Right cardiac atrium (tissue), 5 donors: ENCODE data around the gene LRRC57. TPM values are rescaled to one million over a fixed set of nuclear protein-coding genes. Genes with fewer than 3 reads are reported as not detected.
A peak's percentile ranks its signal among the peaks of the same experiment; 100 is the strongest.

ENCODE experiments used
- ATAC-seq, 2 donors: fragments of 200-7000 bp; cut with Tn5 transposase; one replicate each; pipeline versions ENCODE4 v1.8.0 to v1.9.1; 2020; ENCODE audit warnings: moderate library complexity in 2 of 2, mild to moderate bottlenecking in 1 of 2
- DNase-seq, 3 donors: peaks; one replicate each; pipeline ENCODE4 v3.0.0-alpha.2; 2020
- H3K27ac ChIP-seq: one replicate; pipeline ENCODE4 v1.5.1; 2013; ENCODE audit warnings: mild to moderate bottlenecking, low read length, control low read depth, moderate library complexity
- H3K27me3 ChIP-seq: one replicate; pipeline ENCODE4 v1.6.1; 2013; ENCODE audit not compliant: control insufficient read depth, insufficient read depth
- H3K4me1 ChIP-seq: one replicate; pipeline ENCODE4 v1.6.1; 2013; ENCODE audit warnings: low read length; ENCODE audit not compliant: control insufficient read depth, insufficient read depth
- H3K4me3 ChIP-seq: one replicate; pipeline ENCODE4 v1.5.1; 2013; ENCODE audit warnings: low read length, control low read depth
- H3K9me3 ChIP-seq: one replicate; pipeline ENCODE4 v1.6.1; 2013; ENCODE audit warnings: low read length; ENCODE audit not compliant: control insufficient read depth
- WGBS: extraction: QIAGEN DNeasy Blood & Tissue Kit; methylation state at CpG from one replicate; pipeline ENCODE4 v1.1.7; 2013; 5-methylcytosine and 5-hydroxymethylcytosine counted together
- intact Hi-C, 4 donors: fragments of 100-400 bp; cut with DNase I; formaldehyde crosslinking; loops; one replicate each; pipeline versions ENCODE4 v1.11.0 to v1.14.0; 2022 to 2023
- polyA plus RNA-seq: library from polyadenylated mRNA; stranded (reverse); fragments of 200-250 nt; gene quantifications from one replicate; pipeline ENCODE4 v1.2.3, GENCODE V29; 2013
- total RNA-seq, 4 donors: library from RNA; stranded (reverse); fragmentation: NEBNext Ultra II Directional; extraction: Animal tissue kit (Norgen Biotek cat#: 25700); gene quantifications; one replicate each; pipeline ENCODE4 v1.2.1, GENCODE V29; 2021
- donor health status: healthy with polysubstance abuse.
- donor health status: DM: no; HTN: yes; CAD: no.
- donor health status: DM: no; HTN: no; CAD: no.
- donor health status: DM: no; HTN: yes; CAD: no; lungs with severe emphysema.
- donor health status: DM: yes; HTN: yes; CAD: no.

LRRC57 gene
- total and polyA plus RNA-seq, 5 donors = 7.3 to 17.2 (median 13.8) TPM

DNA sequence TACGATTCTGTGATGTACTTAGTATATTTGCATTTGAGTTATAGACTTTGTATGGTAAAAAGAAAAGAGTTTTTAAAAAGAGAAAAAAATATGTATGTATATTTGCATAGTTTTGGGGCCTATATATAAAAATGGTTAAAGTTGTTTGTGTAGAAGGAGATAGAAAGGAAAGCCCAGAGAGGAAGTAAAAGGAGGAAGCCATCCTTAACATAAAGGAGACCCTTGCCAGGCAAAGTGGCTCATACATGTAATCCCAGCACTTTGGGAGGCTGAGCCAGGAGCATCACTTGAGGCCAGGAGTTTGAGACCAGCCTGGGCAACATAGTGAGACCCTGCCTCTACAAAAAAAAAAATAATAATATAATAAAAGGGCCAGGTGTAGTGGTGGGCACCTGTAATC is 44.8 kb downstream of the LRRC57 start:
- H3K4me1 ChIP-seq = peaks cover 7% of the 10 kb centered on the region
- intact Hi-C loops = no loop called here
- ATAC-seq (no peak), DNase-seq (no peak)
- H3K4me3 ChIP-seq = no peak overlapping the region
- H3K27me3 ChIP-seq = no peaks in the 10 kb centered on the region
- no peak overlapping the region for H3K27ac ChIP-seq
- WGBS = 89% methylated on average over 1 of the region's 1 CpG
- H3K9me3 ChIP-seq = no peaks in the 10 kb centered on the region

DNA sequence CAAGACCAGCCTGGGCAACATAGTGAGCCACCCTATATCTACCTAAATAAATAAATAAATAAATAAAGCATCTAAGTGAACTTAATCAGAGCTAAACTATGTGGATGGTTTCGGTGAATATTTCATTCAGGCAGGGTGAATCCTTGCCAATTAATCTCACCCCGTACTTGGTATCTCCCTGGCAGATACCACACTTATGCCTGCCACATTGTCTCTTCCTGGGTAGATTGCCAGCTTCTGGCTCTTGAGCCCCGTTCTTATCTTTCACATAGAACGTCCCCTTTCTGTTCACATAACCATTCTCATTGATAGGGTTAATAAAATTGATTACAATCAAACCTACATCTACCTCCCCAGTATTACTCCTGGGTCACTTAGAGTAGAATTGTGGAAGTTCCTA is 46.1 kb downstream of the LRRC57 start:
- Histone ChIP-seq H3K4me3 (no peak overlapping the region), H3K9me3 (no peaks in the 10 kb centered on the region), H3K27me3 (no peaks in the 10 kb centered on the region), H3K4me1 (peaks cover 2% of the 10 kb centered on the region), H3K27ac (no peak overlapping the region)
- ATAC-seq (no peak), DNase-seq (no peak)
- 44% methylated on average over 4 of the region's 4 CpGs for WGBS
- intact Hi-C loops = no loop called here

DNA sequence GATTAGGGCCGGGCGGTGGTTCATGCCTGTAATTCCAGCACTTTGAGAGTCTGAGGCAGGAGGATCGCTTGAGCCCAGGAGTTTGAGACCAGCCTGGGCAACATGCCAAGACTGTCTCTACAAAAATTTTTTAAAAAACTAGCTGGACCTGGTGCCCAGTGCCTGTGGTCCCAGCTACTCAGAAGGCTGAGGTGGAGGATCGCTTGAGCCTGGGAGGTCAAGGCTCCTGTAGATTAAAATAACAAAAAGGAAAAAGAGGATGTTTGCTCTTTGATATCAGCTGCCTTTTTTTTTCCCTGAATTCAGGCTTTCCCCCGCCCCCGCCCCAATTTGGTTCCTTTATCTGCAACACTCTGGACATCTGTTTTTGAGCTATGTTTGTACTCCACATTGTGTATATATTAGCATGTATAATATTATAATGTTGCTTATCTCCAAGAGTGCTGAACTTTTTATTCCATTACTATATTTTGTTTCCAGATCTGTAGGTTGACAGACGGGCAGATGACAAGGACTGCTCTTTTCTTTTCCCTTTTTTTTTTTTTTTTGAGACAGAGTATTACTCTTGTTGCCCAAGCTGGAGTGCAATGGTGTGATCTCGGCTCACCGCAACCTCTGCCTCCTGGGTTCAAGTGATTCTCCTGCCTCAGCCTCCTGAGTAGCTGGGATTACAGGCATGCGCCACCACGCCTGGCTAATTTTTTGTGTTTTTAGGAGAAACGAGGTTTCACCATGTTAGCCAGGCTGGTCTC is 48.6 kb downstream of the LRRC57 start:
- intact Hi-C loops = no loop called here
- ATAC-seq = no peak
- peaks cover 2% of the 10 kb centered on the region for H3K4me1 ChIP-seq

GRCh38 chr15:42498212-42499068 is 50.2 kb downstream of the LRRC57 start:
- 65% methylated on average over 6 of the region's 6 CpGs for WGBS
- Histone ChIP-seq H3K27me3 (no peaks in the 10 kb centered on the region), H3K4me3 (no peak overlapping the region), H3K4me1 (peaks cover 2% of the 10 kb centered on the region), H3K9me3 (no peaks in the 10 kb centered on the region), H3K27ac (peak overlapping the region; percentile 12)
- intact Hi-C loops = no loop called here
- DNase-seq (no peak), ATAC-seq (no peak)

More for the DNA sequence above, 48.6 kb downstream of the LRRC57 start:
- Histone ChIP-seq H3K27ac (peak overlapping the region; percentile 54), H3K9me3 (no peaks in the 10 kb centered on the region), H3K27me3 (no peaks in the 10 kb centered on the region), H3K4me3 (no peak overlapping the region)
- DNase-seq = peak in 1 of 3 donors; percentile 64
- WGBS = 56% methylated on average over 12 of the region's 12 CpGs

- intact Hi-C loops = no loop called here
These were observed 53.0 kb downstream of the LRRC57 start, which contains the start of gene SNAP23 for GRCh38 chr15:42495361-42496212. SNAP23 (plus strand) TSS chr15:42495634; CDS start chr15:42511847, 16,213 bp downstream.

GRCh38 chr15:42494998-42495360 is 53.6 kb downstream of the LRRC57 start:
- Histone ChIP-seq H3K9me3 (no peaks in the 10 kb centered on the region), H3K27me3 (no peaks in the 10 kb centered on the region), H3K4me3 (peak overlapping the region; percentile 80), H3K4me1 (no peaks in the 10 kb centered on the region), H3K27ac (peak overlapping the region; percentile 94)
- ATAC-seq (peak; percentile 42 to 72), DNase-seq (peak in 1 of 3 donors; percentile 42)
- intact Hi-C loops = no loop called here
- WGBS = 7% methylated on average over 10 of the region's 10 CpGs

More at GRCh38 chr15:42495361-42496212, 53.0 kb downstream of the LRRC57 start, which contains the start of gene SNAP23:
- DNase-seq (peak; percentile 95 to 98 (median 97)), ATAC-seq (peak; percentile 96 to 97)
- H3K27me3 ChIP-seq = no peaks in the 10 kb centered on the region
- no peaks in the 10 kb centered on the region for H3K9me3 ChIP-seq
- peak within 1 kb of the TSS; percentile 94 for H3K27ac ChIP-seq
- peak within 1 kb of the TSS; percentile 80 for H3K4me3 ChIP-seq
- under 1% methylated on average over 43 of the region's 43 CpGs for WGBS
- H3K4me1 ChIP-seq = no peaks in the 10 kb centered on the region

DNA sequence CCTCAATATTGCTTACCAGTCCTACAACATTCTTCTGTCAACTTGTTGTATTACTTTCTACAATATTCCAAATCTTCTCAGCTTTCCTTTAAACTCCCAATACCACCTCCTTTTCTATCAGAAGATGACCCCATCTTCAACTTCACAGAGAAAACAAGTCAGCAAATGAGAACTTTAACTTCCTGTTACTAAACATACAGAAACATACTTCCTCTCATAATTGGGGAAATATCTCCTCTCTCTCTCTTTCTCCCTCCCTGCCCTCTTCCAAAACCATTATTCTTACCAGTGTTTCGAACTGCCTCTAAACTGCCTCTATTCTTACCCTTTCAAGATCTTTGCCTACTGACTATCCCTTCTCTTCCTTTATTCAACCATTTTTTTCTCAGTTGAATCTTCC is 54.9 kb downstream of the LRRC57 start:
- ATAC-seq = no peak
- Histone ChIP-seq H3K27me3 (no peaks in the 10 kb centered on the region), H3K4me1 (no peaks in the 10 kb centered on the region), H3K9me3 (no peaks in the 10 kb centered on the region), H3K4me3 (no peak overlapping the region), H3K27ac (no peak overlapping the region)
- DNase-seq = no peak
- intact Hi-C loops = no loop called here
- WGBS = 90% methylated on average over 1 of the region's 1 CpG

- no peaks in the 10 kb centered on the region for H3K9me3 ChIP-seq
- H3K27me3 ChIP-seq = no peaks in the 10 kb centered on the region
- DNase-seq = no peak
- intact Hi-C loops = no loop called here
- ATAC-seq = peak in 1 of 2 donors; percentile 5
- no peaks in the 10 kb centered on the region for H3K4me1 ChIP-seq
- peak overlapping the region; percentile 99 for H3K27ac ChIP-seq
- peak overlapping the region; percentile 63 for H3K4me3 ChIP-seq
- WGBS = 83% methylated on average over 18 of the region's 18 CpGs
These were observed 56.9 kb downstream of the LRRC57 start for GRCh38 chr15:42491539-42492225.

- Histone ChIP-seq H3K4me3 (peak within 1 kb of the TSS; percentile 63), H3K27ac (peak within 1 kb of the TSS; percentile 99), H3K9me3 (no peaks in the 10 kb centered on the region), H3K27me3 (no peaks in the 10 kb centered on the region), H3K4me1 (no peaks in the 10 kb centered on the region)
- intact Hi-C loops = no loop called here
- DNase-seq = peak; percentile 88 to 96 (median 94)
- under 1% methylated on average over 51 of the region's 51 CpGs for WGBS
- peak; percentile 65 to 68 for ATAC-seq
These were observed 57.7 kb downstream of the LRRC57 start, which contains the start of gene ZNF106 for GRCh38 chr15:42490671-42491538. ZNF106 (minus strand) TSS chr15:42491141; CDS start chr15:42472289, 18,852 bp downstream.
